OCI-LY3 (cell line): ENCODE measurements around the gene SNAP47.

ENCODE experiments used
- EZH2phosphoT487 ChIP-seq: fragments of 200-600 bp; shearing (Covaris generic); IDR thresholded peaks from 2 replicates; pipeline ENCODE4 v1.6.1; 2018; ENCODE audit warnings: antibody characterized with exemption, mixed run types, low read depth
- TF ChIP-seq, protein P1 (sequence below): fragments of 200-600, 300-600 bp; sonication (generic); IDR thresholded peaks from 2 replicates; pipeline ENCODE4 v1.5.1; 2014; ENCODE audit warnings: antibody characterized with exemption, low read length, low read depth

DNA sequence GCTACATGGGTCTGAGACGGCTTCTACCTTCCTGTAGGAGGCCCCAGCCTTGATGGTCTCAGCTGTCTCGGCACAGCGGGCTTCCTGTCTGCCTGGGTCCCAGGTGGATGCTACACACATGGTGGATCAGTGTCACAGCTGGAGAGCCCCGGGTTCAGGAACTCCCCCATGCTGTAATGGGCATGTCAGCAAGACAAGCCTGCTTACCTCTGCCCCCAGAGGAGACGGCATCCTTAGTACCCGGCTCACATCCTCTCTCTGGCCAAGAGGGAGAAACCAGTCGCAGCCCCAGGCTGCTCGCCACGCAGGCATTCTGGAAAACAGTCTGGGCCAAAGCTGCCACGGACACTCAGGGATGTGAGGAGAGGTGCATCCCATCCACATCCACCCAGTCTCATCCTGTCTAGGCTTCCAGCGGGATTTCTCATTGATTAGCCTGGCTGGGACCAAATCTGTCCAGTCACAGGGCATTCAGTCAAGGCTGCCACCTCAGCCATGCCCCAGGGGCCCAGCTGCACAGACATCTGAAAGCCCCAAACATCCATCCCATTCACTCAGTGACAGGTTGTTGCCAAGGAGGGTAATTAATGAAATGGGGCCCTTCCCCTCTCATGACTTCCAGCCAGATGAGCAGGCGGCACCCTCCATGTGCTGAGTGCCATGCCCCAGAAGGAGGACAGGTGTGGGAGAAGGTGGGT is 10.5 kb downstream of the SNAP47 start:
- TF ChIP-seq, protein P1, sequence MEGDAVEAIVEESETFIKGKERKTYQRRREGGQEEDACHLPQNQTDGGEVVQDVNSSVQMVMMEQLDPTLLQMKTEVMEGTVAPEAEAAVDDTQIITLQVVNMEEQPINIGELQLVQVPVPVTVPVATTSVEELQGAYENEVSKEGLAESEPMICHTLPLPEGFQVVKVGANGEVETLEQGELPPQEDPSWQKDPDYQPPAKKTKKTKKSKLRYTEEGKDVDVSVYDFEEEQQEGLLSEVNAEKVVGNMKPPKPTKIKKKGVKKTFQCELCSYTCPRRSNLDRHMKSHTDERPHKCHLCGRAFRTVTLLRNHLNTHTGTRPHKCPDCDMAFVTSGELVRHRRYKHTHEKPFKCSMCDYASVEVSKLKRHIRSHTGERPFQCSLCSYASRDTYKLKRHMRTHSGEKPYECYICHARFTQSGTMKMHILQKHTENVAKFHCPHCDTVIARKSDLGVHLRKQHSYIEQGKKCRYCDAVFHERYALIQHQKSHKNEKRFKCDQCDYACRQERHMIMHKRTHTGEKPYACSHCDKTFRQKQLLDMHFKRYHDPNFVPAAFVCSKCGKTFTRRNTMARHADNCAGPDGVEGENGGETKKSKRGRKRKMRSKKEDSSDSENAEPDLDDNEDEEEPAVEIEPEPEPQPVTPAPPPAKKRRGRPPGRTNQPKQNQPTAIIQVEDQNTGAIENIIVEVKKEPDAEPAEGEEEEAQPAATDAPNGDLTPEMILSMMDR = no peak
- TF ChIP-seq EZH2phosphoT487 = no peak
